GM12873 (cell line): ENCODE measurements around the gene CBFB.

Experiments
- CTCF ChIP-seq: IDR thresholded peaks from 2 replicates; pipeline ENCODE4 v1.5.1; 2012; ENCODE audit warnings: low read depth, mild to moderate bottlenecking, moderate library complexity, low read length, control low read depth; ENCODE audit not compliant: insufficient read depth; ENCODE audit errors: missing control alignments

Gene CBFB

GRCh38 chr16:66996983-66997358 lies 32.0 kb upstream of the CBFB start:
- TF ChIP-seq CTCF = no peak

GRCh38 chr16:67000384-67001351 lies 28.3 kb upstream of the CBFB start:
- no peak for TF ChIP-seq CTCF

GRCh38 chr16:67001726-67002125 lies 27.2 kb upstream of the CBFB start:
- TF ChIP-seq CTCF = no peak

GRCh38 chr16:67006930-67007658 lies 21.9 kb upstream of the CBFB start:
- TF ChIP-seq CTCF = no peak

- TF ChIP-seq CTCF = no peak
These were observed 19.8 kb upstream of the CBFB start for GRCh38 chr16:67009158-67009557.

- no peak for TF ChIP-seq CTCF
These were observed 17.7 kb upstream of the CBFB start for GRCh38 chr16:67011274-67011673.

- TF ChIP-seq CTCF = no peak
These were observed 15.6 kb upstream of the CBFB start for GRCh38 chr16:67013233-67013822.
